22Rv1 (cell line): ENCODE results near the gene OR5A1.

ENCODE experiments used
- H3K27ac ChIP-seq: fragments of 450-650 bp; 2 replicates; pipeline ENCODE4 v1.5.1; 2017
- ZFX ChIP-seq: fragments of 450-650 bp; IDR thresholded peaks from 2 replicates; pipeline ENCODE4 v1.6.1; 2017; ENCODE audit warnings: antibody characterized with exemption, borderline replicate concordance
- TF ChIP-seq, protein P1 (sequence below): fragments of 450-650 bp; IDR thresholded peaks from 2 replicates; pipeline ENCODE4 v1.5.1; 2017; ENCODE audit warnings: mild to moderate bottlenecking

OR5A1 gene

DNA sequence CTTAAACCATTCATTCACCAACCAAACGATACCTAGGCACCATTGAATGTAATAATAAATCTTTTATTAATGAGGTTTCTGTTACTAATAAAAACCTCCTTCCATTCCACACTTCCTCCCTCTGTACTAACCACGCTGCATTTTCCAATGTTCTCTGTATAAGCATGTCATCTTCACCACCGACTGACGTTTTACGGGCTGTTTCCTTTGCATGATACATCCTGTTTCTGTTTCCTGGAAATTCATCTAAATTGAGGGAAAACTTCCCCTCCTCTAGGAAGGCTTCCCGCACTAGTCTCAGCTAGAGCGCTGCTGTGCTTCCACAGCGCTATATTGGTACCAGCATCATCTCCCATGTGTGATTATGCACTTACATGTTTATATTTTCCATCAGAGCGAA lies 38.9 kb downstream of the OR5A1 start:
- no peak for TF ChIP-seq ZFX
- TF ChIP-seq, protein P1, sequence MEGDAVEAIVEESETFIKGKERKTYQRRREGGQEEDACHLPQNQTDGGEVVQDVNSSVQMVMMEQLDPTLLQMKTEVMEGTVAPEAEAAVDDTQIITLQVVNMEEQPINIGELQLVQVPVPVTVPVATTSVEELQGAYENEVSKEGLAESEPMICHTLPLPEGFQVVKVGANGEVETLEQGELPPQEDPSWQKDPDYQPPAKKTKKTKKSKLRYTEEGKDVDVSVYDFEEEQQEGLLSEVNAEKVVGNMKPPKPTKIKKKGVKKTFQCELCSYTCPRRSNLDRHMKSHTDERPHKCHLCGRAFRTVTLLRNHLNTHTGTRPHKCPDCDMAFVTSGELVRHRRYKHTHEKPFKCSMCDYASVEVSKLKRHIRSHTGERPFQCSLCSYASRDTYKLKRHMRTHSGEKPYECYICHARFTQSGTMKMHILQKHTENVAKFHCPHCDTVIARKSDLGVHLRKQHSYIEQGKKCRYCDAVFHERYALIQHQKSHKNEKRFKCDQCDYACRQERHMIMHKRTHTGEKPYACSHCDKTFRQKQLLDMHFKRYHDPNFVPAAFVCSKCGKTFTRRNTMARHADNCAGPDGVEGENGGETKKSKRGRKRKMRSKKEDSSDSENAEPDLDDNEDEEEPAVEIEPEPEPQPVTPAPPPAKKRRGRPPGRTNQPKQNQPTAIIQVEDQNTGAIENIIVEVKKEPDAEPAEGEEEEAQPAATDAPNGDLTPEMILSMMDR = no peak
- H3K27ac ChIP-seq = no peak overlapping the region

DNA sequence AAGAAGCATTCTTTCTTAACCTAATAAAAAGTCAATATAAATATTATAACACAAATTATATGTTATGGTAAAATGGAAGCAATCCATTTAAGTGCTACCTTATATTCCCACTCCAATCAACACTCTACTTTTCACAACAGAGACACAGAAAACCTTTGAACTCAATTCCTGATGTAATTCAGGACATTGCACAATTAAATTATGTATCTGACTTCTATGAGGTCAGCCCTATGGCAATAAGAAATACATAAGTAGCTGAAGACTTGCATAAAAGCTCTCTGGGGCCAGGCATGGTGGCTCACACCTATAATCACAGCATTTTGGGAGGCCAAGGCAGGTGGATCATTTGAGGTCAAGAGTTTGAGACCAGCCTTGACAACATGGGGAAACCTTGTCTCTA lies 43.6 kb downstream of the OR5A1 start:
- TF ChIP-seq ZFX = no peak
- TF ChIP-seq, protein P1 = no peak
- no peak overlapping the region for H3K27ac ChIP-seq

DNA sequence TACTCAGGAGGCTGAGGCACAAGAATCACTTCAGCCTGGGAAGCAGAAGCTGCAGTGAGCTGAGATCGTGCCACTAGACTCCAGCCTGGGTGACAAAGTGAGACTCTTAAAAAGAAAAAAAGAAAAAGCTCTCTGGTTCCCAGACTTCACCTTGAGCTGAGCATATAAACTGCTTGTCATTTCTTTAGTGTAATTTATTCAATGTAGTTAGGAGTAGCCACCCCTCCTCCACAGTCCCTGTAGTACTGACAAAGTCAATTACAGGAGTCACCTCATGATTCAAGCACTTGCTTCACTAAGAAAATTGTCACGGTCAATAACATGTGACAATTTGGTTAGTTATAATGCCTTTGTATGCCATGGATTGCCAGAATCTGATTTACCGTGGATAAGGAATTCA lies 44.1 kb downstream of the OR5A1 start:
- no peak for TF ChIP-seq ZFX
- TF ChIP-seq, protein P1 = no peak
- H3K27ac ChIP-seq = no peak overlapping the region
